NCI-H2029 (cell line): ENCODE data around the gene SCAF1.

Experiments
- DNase-seq: peaks from one replicate; lab custom pipeline; 2025; lab: John Stamatoyannopoulos, UW

Gene SCAF1

GRCh38 chr19:49665036-49665350 lies 23.0 kb downstream of the SCAF1 start:
- no peak for DNase-seq

- DNase-seq = peak; percentile 89
These were observed 23.5 kb downstream of the SCAF1 start, which contains the start of the genes BCL2L12 and IRF3 for GRCh38 chr19:49665351-49666119. BCL2L12 (plus strand) TSS chr19:49665933; CDS start chr19:49666693, 760 bp downstream. IRF3 (minus strand) TSS chr19:49665857; CDS start chr19:49664838, 1,019 bp downstream.

GRCh38 chr19:49666120-49666444 lies 24.1 kb downstream of the SCAF1 start:
- no peak for DNase-seq

- DNase-seq = no peak
These were observed 25.5 kb downstream of the SCAF1 start for GRCh38 chr19:49667473-49667872.

GRCh38 chr19:49669516-49669915 lies 27.5 kb downstream of the SCAF1 start:
- DNase-seq = no peak

- peak; percentile 63 for DNase-seq
These were observed 30.3 kb downstream of the SCAF1 start for GRCh38 chr19:49672131-49672919.

- peak; percentile 91 for DNase-seq
These were observed 34.3 kb downstream of the SCAF1 start for GRCh38 chr19:49676136-49676783.

- peak; percentile 99 for DNase-seq
These were observed 34.8 kb downstream of the SCAF1 start for GRCh38 chr19:49676784-49677230.

GRCh38 chr19:49677231-49677900 lies 35.4 kb downstream of the SCAF1 start, which contains the start of gene PRMT1:
PRMT1 (plus strand) TSS chr19:49677271; CDS start chr19:49677281, 10 bp downstream.
- no peak for DNase-seq

- peak; percentile 56 for DNase-seq
These were observed 36.1 kb downstream of the SCAF1 start for GRCh38 chr19:49677901-49678674.

- DNase-seq = peak; percentile 12
These were observed 37.2 kb downstream of the SCAF1 start for GRCh38 chr19:49678985-49679770.

GRCh38 chr19:49679771-49680413 lies 37.9 kb downstream of the SCAF1 start:
- no peak for DNase-seq

- DNase-seq = peak; percentile 65
These were observed 38.7 kb downstream of the SCAF1 start for GRCh38 chr19:49680421-49681351.

- no peak for DNase-seq
These were observed 39.8 kb downstream of the SCAF1 start for GRCh38 chr19:49681830-49682229.

- no peak for DNase-seq
These were observed 40.3 kb downstream of the SCAF1 start for GRCh38 chr19:49682274-49682673.

- DNase-seq = no peak
These were observed 41.8 kb downstream of the SCAF1 start for GRCh38 chr19:49683814-49684250.

GRCh38 chr19:49684251-49684982 lies 42.4 kb downstream of the SCAF1 start:
- no peak for DNase-seq

- DNase-seq = no peak
These were observed 43.1 kb downstream of the SCAF1 start for GRCh38 chr19:49684983-49685553.
